Frontal cortex (tissue), 4 donors: ENCODE data around the gene MFAP2. TPM values are rescaled to one million over a fixed set of nuclear protein-coding genes. Genes with fewer than 3 reads are reported as not detected.
A peak's percentile ranks its signal among the peaks of the same experiment; 100 is the strongest.
"Not testable (repeated sequence)": the region's sequence is repeated elsewhere in the genome, so short reads cannot be mapped to it uniquely, and the experiment has no call there.

ENCODE experiments used
- DNase-seq, 2 donors: peaks; one replicate each; pipeline ENCODE4 v3.0.0; 2012; ENCODE audit warnings: low spot score in 2 of 2
- FAIRE-seq: peaks from 2 replicates; lab custom pipeline; 2012; peaks lifted over from hg19 to GRCh38; lab: Jason Lieb, UNC
- total RNA-seq: library from RNA; depleted of rRNA; stranded (reverse); fragments of >200 nt; gene quantifications from one replicate; pipeline ENCODE4 v1.2.3, GENCODE V29; 2014
- donor health status: control.
- donor health status: control.
- donor health status: control.

The MFAP2 gene
- total RNA-seq, 1 donor from 2014 or later, result 7.3 TPM

GRCh38 chr1:16967095-16967575 lies 13.3 kb downstream of the MFAP2 start:
- DNase-seq (peak in 1 of 2 donors; percentile 58), FAIRE-seq (no peak)

GRCh38 chr1:16966282-16966681 lies 14.1 kb downstream of the MFAP2 start:
- DNase-seq (no peak), FAIRE-seq (no peak)

- FAIRE-seq (no peak), DNase-seq (no peak)
These were observed 14.8 kb downstream of the MFAP2 start for GRCh38 chr1:16965486-16966067.

- not testable (repeated sequence) for DNase-seq, FAIRE-seq
These were observed 16.3 kb downstream of the MFAP2 start for GRCh38 chr1:16964169-16964568.

- no peak for FAIRE-seq
These were observed 18.9 kb downstream of the MFAP2 start for GRCh38 chr1:16961297-16962133.

GRCh38 chr1:16960560-16961296 lies 19.7 kb downstream of the MFAP2 start:
- DNase-seq, result peak in 1 of 2 donors; percentile 63
- FAIRE-seq, result no peak

More at GRCh38 chr1:16961297-16962133, 18.9 kb downstream of the MFAP2 start:
- no peak for DNase-seq

GRCh38 chr1:16958475-16958874 lies 21.9 kb downstream of the MFAP2 start:
- no peak for DNase-seq
- FAIRE-seq, result no peak

- no peak for DNase-seq
- no peak for FAIRE-seq
These were observed 22.7 kb downstream of the MFAP2 start for GRCh38 chr1:16957731-16958130.

- FAIRE-seq, result no peak
- DNase-seq, result no peak
These were observed 23.6 kb downstream of the MFAP2 start for GRCh38 chr1:16956775-16957174.

- DNase-seq (no peak), FAIRE-seq (no peak)
These were observed 25.2 kb downstream of the MFAP2 start for GRCh38 chr1:16955186-16955585.

- no peak for DNase-seq
- FAIRE-seq, result no peak
These were observed 25.8 kb downstream of the MFAP2 start for GRCh38 chr1:16954579-16954978.

GRCh38 chr1:16952376-16952775 lies 28.0 kb downstream of the MFAP2 start:
- not testable (repeated sequence) for FAIRE-seq, DNase-seq

GRCh38 chr1:16949026-16949425 lies 31.4 kb downstream of the MFAP2 start:
- not testable (repeated sequence) for DNase-seq, FAIRE-seq

- not testable (repeated sequence) for FAIRE-seq, DNase-seq
These were observed 32.0 kb downstream of the MFAP2 start for GRCh38 chr1:16948282-16948891.

- no peak for DNase-seq
- FAIRE-seq, result no peak
These were observed 33.8 kb downstream of the MFAP2 start for GRCh38 chr1:16946646-16947045.

- not testable (repeated sequence) for DNase-seq, FAIRE-seq
These were observed 34.2 kb downstream of the MFAP2 start for GRCh38 chr1:16946185-16946584.

GRCh38 chr1:16945512-16945911 lies 34.9 kb downstream of the MFAP2 start:
- FAIRE-seq, DNase-seq: not testable (repeated sequence)

- DNase-seq, result no peak
- FAIRE-seq, result no peak
These were observed 36.4 kb downstream of the MFAP2 start for GRCh38 chr1:16944038-16944437.

GRCh38 chr1:16939386-16940180 lies 40.8 kb downstream of the MFAP2 start:
- DNase-seq, FAIRE-seq: not testable (repeated sequence)
